HG03457 (cell line): ENCODE data around the gene SLC39A6.
"Not testable (repeated sequence)": the region's sequence is repeated elsewhere in the genome, so short reads cannot be mapped to it uniquely, and the experiment has no call there.

Source experiments
- ATAC-seq: cut with Tn5 transposase; IDR thresholded peaks from one replicate; pipeline ENCODE4 v1.9.1; 2021; ENCODE audit warnings: moderate number of reproducible peaks; ENCODE audit not compliant: unreplicated experiment

SLC39A6 gene

GRCh38 chr18:36141576-36141975 is 12.4 kb upstream of the SLC39A6 start:
- no peak for ATAC-seq

GRCh38 chr18:36139245-36139644 is 10.1 kb upstream of the SLC39A6 start:
- no peak for ATAC-seq

GRCh38 chr18:36135264-36135663 is 6.1 kb upstream of the SLC39A6 start:
- no peak for ATAC-seq

- ATAC-seq, result no peak
Measured at GRCh38 chr18:36132756-36133155, 3.6 kb upstream of the SLC39A6 start.

- ATAC-seq, result no peak
Measured at GRCh38 chr18:36131692-36132483, 2.7 kb upstream of the SLC39A6 start.

- ATAC-seq, result no peak
Measured at GRCh38 chr18:36130883-36131653, 1.9 kb upstream of the SLC39A6 start.

GRCh38 chr18:36130039-36130831 is 1.1 kb upstream of the SLC39A6 start:
- ATAC-seq, result peak; percentile 4

- peak; percentile 15 for ATAC-seq
Measured at GRCh38 chr18:36128907-36129299, 237 bp downstream of the SLC39A6 start.

- no peak for ATAC-seq
Measured at GRCh38 chr18:36128530-36128870, 640 bp downstream of the SLC39A6 start.

- ATAC-seq, result no peak
Measured at GRCh38 chr18:36127836-36128529, 1.2 kb downstream of the SLC39A6 start.

- ATAC-seq, result no peak
Measured at GRCh38 chr18:36126668-36127067, 2.5 kb downstream of the SLC39A6 start.

GRCh38 chr18:36124841-36125240 is 4.3 kb downstream of the SLC39A6 start:
- ATAC-seq, result no peak

- no peak for ATAC-seq
Measured at GRCh38 chr18:36120297-36120696, 8.8 kb downstream of the SLC39A6 start.

- not testable (repeated sequence) for ATAC-seq
Measured at GRCh38 chr18:36116771-36117170, 12.4 kb downstream of the SLC39A6 start.

- no peak for ATAC-seq
Measured at GRCh38 chr18:36114738-36115137, 14.4 kb downstream of the SLC39A6 start.

GRCh38 chr18:36114251-36114650 is 14.9 kb downstream of the SLC39A6 start:
- no peak for ATAC-seq

GRCh38 chr18:36112302-36112701 is 16.8 kb downstream of the SLC39A6 start:
- no peak for ATAC-seq

GRCh38 chr18:36109737-36110136 is 19.4 kb downstream of the SLC39A6 start:
- ATAC-seq, result no peak

- no peak for ATAC-seq
Measured at GRCh38 chr18:36108601-36109000, 20.5 kb downstream of the SLC39A6 start.

- no peak for ATAC-seq
Measured at GRCh38 chr18:36108196-36108595, 20.9 kb downstream of the SLC39A6 start.

- no peak for ATAC-seq
Measured at GRCh38 chr18:36107477-36107876, 21.7 kb downstream of the SLC39A6 start.
